Activated CD8-positive, alpha-beta T cell treated with anti-CD3 and anti-CD28 coated beads for 36 hours (primary cell): Measurements from ENCODE around the gene FIS1. TPM values are rescaled to one million over a fixed set of nuclear protein-coding genes. Genes with fewer than 3 reads are reported as not detected.

Experiments used
- ATAC-seq: fragments of 200-7000 bp; cut with Tn5 transposase; one replicate; pipeline ENCODE4 v1.10.0; 2021; ENCODE audit warnings: mild to moderate bottlenecking, moderate library complexity
- CTCF ChIA-PET: fragments of 350-600 bp; sonication (Branson Sonifier 250); formaldehyde crosslinking; loops from one replicate; lab custom pipeline; 2021; ENCODE audit warnings: antibody characterized with exemption; lab: Charles Lee
- POLR2A ChIA-PET: fragments of 350-600 bp; sonication (Branson Sonifier 250); formaldehyde crosslinking; loops from one replicate; lab custom pipeline; 2021; ENCODE audit warnings: antibody characterized with exemption; lab: Charles Lee
- DNase-seq: peaks from one replicate; pipeline ENCODE4 v3.0.0-alpha.2; 2020
- H3K27ac Mint-ChIP-seq: one replicate; pipeline ENCODE4 v1.8.0; 2021; ENCODE audit warnings: mild to moderate bottlenecking, mixed read lengths
- H3K27me3 Mint-ChIP-seq: one replicate; pipeline ENCODE4 v1.8.0; 2021; ENCODE audit warnings: mixed read lengths
- H3K36me3 Mint-ChIP-seq: one replicate; pipeline ENCODE4 v1.8.0; 2021; ENCODE audit warnings: low read depth, mixed read lengths
- H3K4me1 Mint-ChIP-seq: one replicate; pipeline ENCODE4 v1.8.0; 2021; ENCODE audit warnings: low read depth, mixed read lengths
- H3K4me3 Mint-ChIP-seq: one replicate; pipeline ENCODE4 v1.8.0; 2021; ENCODE audit warnings: mild to moderate bottlenecking, moderate library complexity, mixed read lengths
- H3K9me3 Mint-ChIP-seq: one replicate; pipeline ENCODE4 v1.8.0; 2021; ENCODE audit warnings: mixed read lengths
- CTCF ChIP-seq: fragments of 200-600 bp; IDR thresholded peaks from one replicate; pipeline ENCODE4 v1.8.0; 2022; ENCODE audit warnings: antibody characterized with exemption, mild to moderate bottlenecking
- intact Hi-C: fragments of 100-400 bp; cut with micrococcal nuclease; formaldehyde crosslinking; loops from one replicate; pipeline ENCODE4 v1.10.0; 2022
- total RNA-seq, 2 experiments: library from RNA; stranded (reverse); gene quantifications; one replicate each; pipeline ENCODE4 v1.2.3, GENCODE V29; 2021

Gene FIS1
- total RNA-seq, 2 experiments from 2014 or later = 86.5 to 96.8 TPM

- ATAC-seq (no peak), DNase-seq (no peak)
- Mint-ChIP-seq H3K27me3 (no peaks in the 10 kb centered on the region), H3K27ac (no peak overlapping the region), H3K4me1 (peaks cover 11% of the 10 kb centered on the region), H3K9me3 (no peaks in the 10 kb centered on the region), H3K4me3 (no peak overlapping the region), H3K36me3 (peaks cover 14% of the 10 kb centered on the region)
- ChIA-PET CTCF (interaction anchor here (1.2 to 1.3 kb wide), 2 partner anchors 8 to 22 kb away, joined by 3 to 5 read pairs; partner anchors contain the start of gene ZNHIT1), POLR2A (no interaction called here)
- TF ChIP-seq CTCF = no peak
- intact Hi-C loops = loop anchor here (10.0 kb wide), 1 partner anchor 45 kb away; no protein-coding TSS in a partner anchor
Measured at GRCh38 chr7:101239951-101240220, 5.0 kb downstream of the FIS1 start.

GRCh38 chr7:101239191-101239950, 5.5 kb downstream of the FIS1 start:
- intact Hi-C loops = loop anchor here (10.0 kb wide), 1 partner anchor 45 kb away; no protein-coding TSS in a partner anchor
- TF ChIP-seq CTCF = no peak

GRCh38 chr7:101238226-101239182, 6.4 kb downstream of the FIS1 start:
- POLR2A ChIA-PET = interaction anchor here (1.1 to 1.3 kb wide), 2 partner anchors 12 to 20 kb away, joined by 3 to 4 read pairs; partner anchors contain the start of gene ZNHIT1
- H3K27ac Mint-ChIP-seq = no peak overlapping the region
- no peak overlapping the region for H3K4me3 Mint-ChIP-seq
- DNase-seq (no peak), ATAC-seq (no peak)
- no peaks in the 10 kb centered on the region for H3K27me3 Mint-ChIP-seq
- peaks cover 9% of the 10 kb centered on the region for H3K36me3 Mint-ChIP-seq
- TF ChIP-seq CTCF = no peak
- peaks cover 5% of the 10 kb centered on the region for H3K4me1 Mint-ChIP-seq
- H3K9me3 Mint-ChIP-seq = no peaks in the 10 kb centered on the region
- CTCF ChIA-PET = interaction anchor here (1.0 to 1.3 kb wide), 4 partner anchors 10 to 94 kb away, joined by 3 to 5 read pairs (median 3); partner anchors contain the start of gene ZNHIT1
- intact Hi-C loops = loop anchor here (10.0 kb wide), 1 partner anchor 46 kb away; no protein-coding TSS in a partner anchor

More at GRCh38 chr7:101239191-101239950, 5.5 kb downstream of the FIS1 start:
- Mint-ChIP-seq H3K9me3 (no peaks in the 10 kb centered on the region), H3K4me1 (peaks cover 11% of the 10 kb centered on the region), H3K4me3 (no peak overlapping the region), H3K36me3 (peaks cover 13% of the 10 kb centered on the region), H3K27me3 (no peaks in the 10 kb centered on the region), H3K27ac (no peak overlapping the region)
- DNase-seq (no peak), ATAC-seq (no peak)
- ChIA-PET CTCF (interaction anchor here (1.2 to 1.3 kb wide), 2 partner anchors 9 to 21 kb away, joined by 3 to 5 read pairs; partner anchors contain the start of gene ZNHIT1), POLR2A (interaction anchor here (1.1 kb wide), 1 partner anchor 21 kb away, joined by 3 read pairs; the partner anchor contains the start of gene ZNHIT1)

GRCh38 chr7:101237206-101238067, 7.4 kb downstream of the FIS1 start, which contains the start of gene CLDN15:
CLDN15 (minus strand) TSS chr7:101237802; CDS start chr7:101237581, 221 bp downstream.
- DNase-seq (no peak), ATAC-seq (no peak)
- H3K4me1 Mint-ChIP-seq = peaks cover 3% of the 10 kb centered on the region
- no peaks in the 10 kb centered on the region for H3K9me3 Mint-ChIP-seq
- CTCF ChIA-PET = interaction anchor here (1.0 to 1.2 kb wide), 2 partner anchors 45 to 93 kb away, joined by 3 read pairs; no protein-coding TSS in a partner anchor
- intact Hi-C loops = loop anchor here (10.0 kb wide), 1 partner anchor 47 kb away; no protein-coding TSS in a partner anchor
- TF ChIP-seq CTCF = no peak
- POLR2A ChIA-PET = interaction anchor here (1.3 to 2.1 kb wide), 2 partner anchors 13 to 19 kb away, joined by 4 to 7 read pairs; partner anchors contain the start of genes PLOD3 and ZNHIT1
- H3K36me3 Mint-ChIP-seq = peaks cover 5% of the 10 kb centered on the region
- H3K4me3 Mint-ChIP-seq = no peak within 1 kb of the TSS
- no peaks in the 10 kb centered on the region for H3K27me3 Mint-ChIP-seq
- no peak within 1 kb of the TSS for H3K27ac Mint-ChIP-seq
